ENCODE data around the gene ALPP.
A peak's percentile ranks its signal among the peaks of the same experiment; 100 is the strongest.
"Not testable (repeated sequence)": the region's sequence is repeated elsewhere in the genome, so short reads cannot be mapped to it uniquely, and the experiment has no call there.

The ALPP gene

DNA sequence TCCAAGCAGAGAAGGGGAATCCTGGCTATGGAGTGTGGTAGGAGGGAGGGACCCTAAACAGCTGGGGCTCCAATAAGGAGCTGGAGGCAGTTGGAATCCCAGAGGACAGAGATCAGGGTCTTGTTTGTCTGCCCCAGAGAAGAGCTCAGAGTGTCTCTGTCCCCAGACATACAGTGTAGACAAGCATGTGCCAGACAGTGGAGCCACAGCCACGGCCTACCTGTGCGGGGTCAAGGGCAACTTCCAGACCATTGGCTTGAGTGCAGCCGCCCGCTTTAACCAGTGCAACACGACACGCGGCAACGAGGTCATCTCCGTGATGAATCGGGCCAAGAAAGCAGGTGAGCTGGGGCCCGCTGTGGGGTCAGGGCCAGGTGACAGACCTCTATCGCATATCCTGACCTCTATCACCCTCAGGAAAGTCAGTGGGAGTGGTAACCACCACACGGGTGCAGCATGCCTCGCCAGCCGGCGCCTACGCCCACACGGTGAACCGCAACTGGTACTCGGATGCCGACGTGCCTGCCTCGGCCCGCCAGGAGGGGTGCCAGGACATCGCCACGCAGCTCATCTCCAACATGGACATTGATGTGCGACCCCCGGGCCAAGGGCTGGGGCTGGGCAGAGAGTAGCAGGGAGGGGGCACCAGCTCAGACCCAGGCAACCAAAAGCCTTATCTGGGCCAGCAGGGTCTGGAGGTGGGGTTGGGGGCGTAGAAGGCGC is 29.0 kb downstream of the ALPP start:
- not testable (repeated sequence) for DNase-seq

- not testable (repeated sequence) for DNase-seq
These were observed 29.7 kb downstream of the ALPP start for GRCh38 chr2:232408269-232408668.

DNA sequence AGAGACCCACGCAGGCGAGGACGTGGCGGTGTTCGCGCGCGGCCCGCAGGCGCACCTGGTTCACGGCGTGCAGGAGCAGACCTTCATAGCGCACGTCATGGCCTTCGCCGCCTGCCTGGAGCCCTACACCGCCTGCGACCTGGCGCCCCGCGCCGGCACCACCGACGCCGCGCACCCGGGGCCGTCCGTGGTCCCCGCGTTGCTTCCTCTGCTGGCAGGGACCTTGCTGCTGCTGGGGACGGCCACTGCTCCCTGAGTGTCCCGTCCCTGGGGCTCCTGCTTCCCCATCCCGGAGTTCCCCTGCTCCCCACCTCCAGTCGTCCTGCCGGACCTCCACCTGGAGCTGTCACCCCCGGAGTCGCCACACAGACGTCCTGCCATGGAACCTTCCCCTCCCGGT is 31.1 kb downstream of the ALPP start:
- not testable (repeated sequence) for DNase-seq

- DNase-seq: no peak
These were observed 31.8 kb downstream of the ALPP start for GRCh38 chr2:232410238-232410900.

DNA sequence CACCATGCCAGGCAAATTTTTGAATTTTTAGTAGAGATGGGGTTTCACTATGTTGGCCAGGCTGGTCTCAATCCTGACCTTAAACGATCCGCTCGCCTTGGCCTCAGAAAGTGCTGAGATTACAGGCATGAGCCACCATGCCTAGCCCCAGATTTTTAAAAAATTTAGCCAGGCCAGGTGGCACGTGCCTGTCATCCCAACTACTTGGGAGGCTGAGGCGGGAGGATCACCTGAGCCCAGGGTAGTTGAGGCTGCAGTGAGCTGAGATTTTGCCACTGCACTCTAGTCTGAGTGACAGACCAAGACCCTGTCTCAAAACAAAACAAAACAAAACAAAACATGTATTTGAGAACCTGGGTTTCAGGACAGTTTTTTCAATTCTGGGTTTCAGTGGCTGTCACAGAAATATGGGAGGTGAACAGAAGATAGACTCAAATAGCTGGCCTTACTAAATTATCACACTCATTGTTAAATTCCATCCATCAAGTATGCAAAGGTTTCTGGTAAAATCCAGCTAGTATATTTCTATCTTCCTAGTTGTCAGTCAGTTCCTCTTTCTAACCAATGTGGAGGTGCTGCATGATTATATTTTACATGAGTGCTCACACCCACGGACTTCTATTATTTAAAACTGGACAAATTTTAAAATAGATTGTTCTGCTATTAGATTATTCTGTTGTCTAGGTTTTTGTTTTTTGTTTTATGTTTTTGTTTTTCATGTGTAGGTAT is 33.5 kb downstream of the ALPP start:
- no peak for DNase-seq

- DNase-seq: no peak
These were observed 34.4 kb downstream of the ALPP start for GRCh38 chr2:232412986-232413385.

GRCh38 chr2:232415138-232415690 is 36.7 kb downstream of the ALPP start:
- DNase-seq: no peak

DNA sequence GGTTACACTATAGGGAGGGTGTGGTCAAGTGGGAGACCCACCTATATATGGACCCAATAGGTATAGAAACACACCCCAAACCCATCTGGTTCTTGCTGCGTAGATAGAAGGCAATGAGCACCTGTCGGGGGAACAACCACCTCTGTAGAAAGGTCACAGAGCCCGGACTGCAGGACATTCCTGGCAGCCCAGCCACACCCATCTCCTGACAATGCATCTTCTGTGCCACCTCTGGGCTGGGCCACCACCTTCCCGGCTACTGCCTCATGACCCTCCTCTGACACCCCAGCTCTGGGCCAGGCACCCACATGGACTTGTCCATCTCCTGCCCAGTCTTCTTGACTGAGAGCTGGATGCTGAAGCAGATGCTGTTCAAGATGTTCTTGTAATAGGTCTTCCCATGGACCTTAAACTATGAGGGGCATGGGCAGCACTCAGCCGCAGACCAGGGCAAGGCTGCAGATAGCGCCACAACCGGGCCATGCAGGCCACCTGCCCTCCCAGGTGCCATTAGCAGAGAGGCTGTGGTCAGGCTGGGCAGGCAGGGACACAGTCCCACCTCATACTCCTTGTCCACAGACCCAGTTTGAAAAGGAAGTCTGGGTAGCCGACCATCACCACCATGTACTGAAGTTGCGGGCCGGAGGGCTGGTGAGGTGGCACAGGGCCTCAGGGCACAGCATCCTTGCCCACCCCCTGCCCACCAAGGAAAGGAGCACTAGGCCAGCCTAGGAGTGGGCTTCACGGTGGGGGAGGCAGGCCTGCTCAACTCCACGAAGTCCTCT is 37.4 kb downstream of the ALPP start:
- DNase-seq: no peak

- DNase-seq: no peak
These were observed 38.2 kb downstream of the ALPP start for GRCh38 chr2:232416521-232417470.

GRCh38 chr2:232417489-232417888 is 38.9 kb downstream of the ALPP start:
- no peak for DNase-seq

GRCh38 chr2:232418056-232418455 is 39.5 kb downstream of the ALPP start:
- DNase-seq: no peak

GRCh38 chr2:232418466-232419244 is 40.1 kb downstream of the ALPP start:
- DNase-seq: peak in 1 of 2 donors; percentile 55

DNA sequence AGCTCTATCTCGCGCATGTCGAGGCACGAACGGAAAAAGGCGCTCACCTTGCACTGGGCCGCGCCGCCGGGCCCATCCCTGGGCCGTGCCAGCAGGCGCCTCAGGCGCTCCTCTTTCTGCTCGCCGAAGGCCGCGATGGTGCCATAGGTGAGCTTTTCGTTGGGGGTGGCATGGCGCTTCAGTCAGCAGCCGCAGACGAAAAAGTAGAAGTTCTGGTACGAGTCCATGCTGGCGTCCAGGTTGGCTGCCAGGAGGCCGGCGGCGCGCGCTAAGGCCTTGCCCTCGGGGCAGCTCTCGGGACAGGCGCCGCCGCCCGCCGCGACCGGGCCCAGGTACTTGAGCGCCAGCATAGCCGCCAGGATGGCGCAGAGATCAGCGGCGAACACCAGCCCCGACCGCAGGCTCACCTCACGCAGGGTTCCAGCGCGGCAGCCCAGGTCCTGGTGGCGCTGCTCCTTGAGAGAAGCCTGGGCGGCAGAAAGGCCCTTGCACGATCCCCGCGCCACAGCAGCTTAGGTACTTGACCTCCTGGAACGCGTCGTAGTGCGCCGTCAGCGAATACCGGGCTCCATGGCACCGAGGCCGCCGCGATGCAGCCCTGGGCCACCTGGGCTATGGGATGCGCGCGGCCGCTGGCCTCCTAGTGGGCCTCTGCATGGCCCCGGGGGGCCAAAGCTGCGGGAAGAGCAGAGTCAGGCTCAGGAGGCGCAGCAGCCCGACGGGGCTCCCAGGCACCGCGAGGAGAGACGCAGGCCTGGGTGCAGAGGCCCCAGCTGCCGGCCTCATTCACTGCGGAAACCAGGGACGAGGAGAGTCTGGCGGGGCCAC is 40.9 kb downstream of the ALPP start:
- no peak for DNase-seq

DNA sequence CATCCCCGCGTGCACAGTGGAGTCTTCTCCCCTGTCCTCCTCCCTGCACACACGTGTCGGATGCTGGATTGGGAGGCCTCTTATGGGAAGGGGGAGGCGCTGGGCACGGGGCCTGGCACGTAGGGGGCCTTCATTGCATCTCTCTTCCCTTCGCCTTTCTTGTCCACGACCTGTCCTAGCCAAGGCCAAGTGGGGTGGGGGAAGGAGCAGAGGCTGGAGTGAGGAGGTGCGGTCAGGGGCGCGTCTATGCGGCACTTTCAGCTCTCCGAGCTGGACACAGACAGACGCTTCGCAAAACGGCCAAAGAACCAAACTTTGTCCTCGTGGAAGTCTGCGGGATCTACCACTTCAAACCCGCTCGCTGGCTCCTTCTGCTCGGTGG is 41.5 kb downstream of the ALPP start:
- DNase-seq: no peak

- DNase-seq: peak in 1 of 2 donors; percentile 58
These were observed 42.1 kb downstream of the ALPP start for GRCh38 chr2:232420463-232421188.

DNA sequence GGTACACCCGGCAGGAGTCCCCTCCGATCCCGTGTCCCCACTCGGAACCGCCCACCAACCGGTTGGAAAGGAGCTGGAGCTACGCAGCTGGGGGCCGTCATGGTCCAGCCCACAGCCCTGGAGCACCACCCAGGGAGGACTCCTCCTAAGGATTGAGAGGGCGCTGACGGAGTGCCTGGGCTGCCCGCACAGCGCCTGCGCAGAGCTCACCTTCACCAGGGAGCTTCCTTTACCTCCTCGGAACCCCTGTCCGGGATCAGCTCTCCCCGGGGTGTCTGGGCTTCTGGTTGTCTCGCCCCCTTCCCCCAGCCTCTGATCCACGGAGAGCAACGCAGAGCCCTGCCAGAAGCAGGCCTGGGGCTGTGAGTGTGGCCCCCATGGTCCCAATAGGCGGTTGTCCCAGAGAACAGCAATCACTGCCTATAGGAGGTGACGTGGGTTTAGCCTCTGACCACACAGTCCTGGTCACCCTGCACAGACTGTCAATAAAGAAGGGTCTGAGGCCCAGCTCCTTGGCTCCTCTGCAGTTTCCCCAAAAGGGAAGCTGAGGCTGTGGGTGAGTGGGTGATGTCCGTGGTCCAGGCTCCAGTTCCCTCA is 42.7 kb downstream of the ALPP start:
- DNase-seq: no peak

DNA sequence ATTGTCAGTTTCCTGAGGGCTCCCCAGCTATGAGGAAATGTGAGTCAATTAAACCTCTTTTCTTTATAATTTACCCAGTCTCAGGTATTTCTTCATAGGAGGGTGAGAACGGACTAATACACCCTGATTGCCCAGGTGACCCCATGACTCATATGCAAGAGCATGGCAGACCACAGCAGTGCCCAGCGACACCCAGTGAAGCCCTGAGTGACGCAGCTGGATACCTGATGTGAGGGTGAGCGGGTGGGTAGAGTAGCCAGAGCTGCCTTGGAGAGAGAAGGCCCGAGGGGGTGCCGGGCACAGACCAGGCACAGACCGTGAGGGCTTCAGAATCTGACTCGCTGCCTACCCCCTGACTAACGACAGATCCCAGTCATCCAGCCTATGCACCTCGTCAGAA is 43.5 kb downstream of the ALPP start:
- no peak for DNase-seq

- not testable (repeated sequence) for DNase-seq
These were observed 44.4 kb downstream of the ALPP start for GRCh38 chr2:232422996-232423395.

GRCh38 chr2:232423407-232423806 is 44.9 kb downstream of the ALPP start:
- not testable (repeated sequence) for DNase-seq
